Keratinocyte (primary cell): Measurements from ENCODE around the gene ADGRB3.

Experiments
- CTCF ChIP-seq, 3 experiments: IDR thresholded peaks in 1 of 3; conservative IDR thresholded peaks in 1 of 3; optimal IDR thresholded peaks in 1 of 3; 2 replicates in 2 of 3; 3 replicates in 1 of 3; pipeline versions ENCODE3 to v1.5.1; 2011; ENCODE audit warnings: low read length in 3 of 3, mild to moderate bottlenecking in 3 of 3, moderate library complexity in 2 of 3, control low read depth in 1 of 3, inconsistent platforms in 1 of 3; ENCODE audit not compliant: insufficient read depth in 2 of 3; ENCODE audit errors: extremely low read depth in 1 of 3
- EZH2 ChIP-seq: IDR thresholded peaks from one replicate; pipeline ENCODE4 v1.6.1; 2012; ENCODE audit warnings: inconsistent platforms, mild to moderate bottlenecking, low read length, moderate library complexity

GRCh38 chr6:69097948-69098347 is 462.9 kb downstream of the ADGRB3 start:
- TF ChIP-seq CTCF (optimal IDR thresholded peaks at IDR 0.05 in 1 of 3, IDR thresholded peaks at IDR 0.05 in 1 of 3, conservative IDR thresholded peaks at IDR 0.05 in 1 of 3; ENCODE audit: extremely low read depth in 1 of 3, insufficient read depth in 2 of 3, low read length in 3 of 3) (no peak), EZH2 (no peak)
